Measurements from ENCODE around the gene GFAP. TPM values are rescaled to one million over a fixed set of nuclear protein-coding genes. Genes with fewer than 3 reads are reported as not detected.

Gene GFAP
- total RNA-seq = not detected

DNA sequence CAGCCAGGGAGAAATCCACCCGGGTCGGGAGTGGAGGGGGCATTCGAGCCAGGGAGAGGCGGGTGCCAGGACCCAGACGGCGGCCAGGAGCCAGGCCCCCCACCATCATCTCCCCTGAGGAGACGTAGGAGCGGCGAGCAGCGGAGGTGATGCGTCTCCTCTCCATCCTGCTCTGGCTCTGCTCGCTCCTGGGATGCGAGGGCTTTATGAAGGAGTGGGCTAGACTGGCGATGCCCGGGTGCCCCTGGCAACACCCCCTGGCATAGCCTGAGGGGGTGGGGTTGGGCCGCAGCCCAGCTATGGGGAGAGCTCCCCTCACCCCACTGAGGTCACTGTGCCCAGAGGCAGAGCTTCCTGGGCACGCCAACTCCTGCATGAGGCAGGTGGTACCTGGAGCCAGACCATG, at the start of gene GFAP:
GFAP (minus strand) TSS at position 180 of the 406 bp plus-strand sequence; CDS start at position 166, 14 bp downstream.

DNA sequence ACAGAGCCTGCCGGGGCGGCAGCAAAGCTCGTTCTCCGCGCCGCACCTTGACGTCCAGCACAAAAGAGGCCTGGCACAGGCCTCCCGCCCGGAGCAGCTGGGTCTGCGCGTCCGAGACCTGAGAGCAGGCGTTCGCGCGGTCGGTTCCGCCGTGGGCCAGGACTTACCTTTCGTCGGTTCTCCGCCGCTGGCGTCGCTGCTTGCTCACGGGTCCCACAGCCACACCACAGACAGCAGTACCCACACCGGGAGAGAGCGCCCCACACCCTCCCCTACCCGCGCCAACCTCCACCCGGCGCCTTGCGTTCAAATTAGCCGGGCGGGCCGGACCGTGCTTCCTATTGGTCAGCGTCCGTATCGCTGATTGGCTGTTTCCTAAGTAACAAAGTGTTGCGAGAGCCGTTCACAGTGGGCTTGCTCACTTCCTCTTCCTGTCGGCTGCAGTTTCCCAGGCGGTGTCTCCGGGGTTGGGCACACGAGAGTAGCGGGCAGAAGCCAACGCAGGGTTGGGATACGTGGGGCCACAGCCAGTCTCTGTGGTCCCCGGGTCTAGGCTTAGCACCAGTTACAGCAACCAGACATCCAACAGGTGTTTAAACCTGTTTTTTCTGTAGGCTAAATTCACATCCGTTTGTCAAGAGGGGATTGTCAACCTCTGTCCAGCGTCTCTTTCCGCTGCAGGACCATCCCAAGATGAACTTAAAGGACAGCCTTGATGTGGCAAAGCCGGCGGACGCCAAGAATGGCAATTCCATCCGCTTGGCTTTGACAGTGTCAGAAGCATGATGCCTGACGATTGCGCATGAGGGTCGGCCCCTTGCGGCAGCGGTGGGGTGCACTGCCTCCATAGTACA, 32.4 kb upstream of the GFAP start, which contains the start of gene KIF18B:
KIF18B (minus strand) TSS at position 313 of the 854 bp plus-strand sequence. CDS start 11,429 bp downstream, outside the sequence.

DNA sequence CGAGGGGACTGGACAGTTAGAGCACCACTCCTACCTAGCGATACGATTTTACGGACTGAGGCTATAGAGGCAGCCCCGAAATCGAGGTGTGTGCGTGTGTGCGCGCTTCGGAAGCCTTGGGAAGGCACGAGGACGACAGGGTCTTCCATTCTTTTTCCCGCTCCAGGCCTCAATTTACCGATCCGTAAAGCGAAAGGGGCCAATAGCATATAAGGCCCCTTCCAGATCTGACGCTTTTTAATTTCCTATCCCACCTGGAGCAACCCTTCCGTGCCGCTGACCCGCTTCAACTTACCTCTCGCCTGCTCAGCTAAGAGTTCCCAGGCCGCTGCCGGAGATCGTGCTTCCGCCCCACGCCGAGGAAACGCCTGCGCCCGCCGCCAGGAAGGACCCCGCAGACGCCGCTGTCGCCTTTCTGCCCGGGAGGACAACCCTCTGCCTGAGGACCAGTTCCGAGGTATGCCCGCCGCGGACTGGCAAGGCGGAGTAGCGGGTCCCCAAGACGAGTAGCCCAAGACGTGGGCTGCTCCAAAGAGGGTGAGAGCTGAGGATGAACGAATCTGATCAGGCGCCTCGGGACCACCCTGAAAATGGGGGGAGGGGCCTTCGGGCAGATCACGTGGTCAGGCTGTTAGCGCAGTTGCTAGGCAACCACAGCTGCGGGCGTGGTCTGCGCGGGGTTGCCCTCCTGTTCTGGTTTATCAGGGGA, 16.1 kb downstream of the GFAP start, which contains the start of gene EFTUD2:
EFTUD2 (minus strand) TSS at position 372 of the 709 bp plus-strand sequence. CDS start 4,924 bp downstream, outside the sequence.

Small RNA genes lying within 50 kb of the gene (microRNA-seq; reads per million reads assigned to microRNA genes)
- 0.63 reads per million for gene MIR6783 (ENCODE audit: borderline microRNAs expressed, borderline replicate concordance)

Other genes with a start within 250 kb of the GFAP start
- 10 to 100 TPM; 22.3 to 23.2 TPM for gene CCDC43, start 225.7 kb downstream of the GFAP start, total RNA-seq
- gene DBF4B, start 206.8 kb downstream of the GFAP start, total RNA-seq = 10 to 100 TPM; 18.3 to 20.5 TPM
- under 1 TPM; 0.33 to 0.46 TPM for gene ADAM11, start 156.5 kb downstream of the GFAP start, total RNA-seq
- gene GJC1, start 85.2 kb downstream of the GFAP start, total RNA-seq = 1 to 10 TPM; 2.3 to 2.7 TPM
- not detected for gene HIGD1B, start 67.6 kb downstream of the GFAP start, total RNA-seq
- gene EFTUD2, start 16.1 kb downstream of the GFAP start, total RNA-seq = 100 to 1,000 TPM; 103 TPM
- 10 to 100 TPM; 55.4 to 62.1 TPM for gene KIF18B, start 32.3 kb upstream of the GFAP start, total RNA-seq
- 1 to 10 TPM; 1.1 TPM for gene C1QL1, start 52.8 kb upstream of the GFAP start, total RNA-seq
- gene DCAKD, start 136.1 kb upstream of the GFAP start, total RNA-seq = 10 to 100 TPM; 28.7 to 28.9 TPM
- 100 to 1,000 TPM; 108 to 116 TPM for gene NMT1, start 145.8 kb upstream of the GFAP start, total RNA-seq
- gene PLCD3, start 217.0 kb upstream of the GFAP start, total RNA-seq = 1 to 10 TPM; 2.4 to 3.7 TPM
- gene ACBD4, start 220.2 kb upstream of the GFAP start, total RNA-seq = 10 to 100 TPM; 16.7 to 17.4 TPM
- gene HEXIM1, start 233.0 kb upstream of the GFAP start, total RNA-seq = 10 to 100 TPM; 28.3 to 29.5 TPM
- gene HEXIM2, start 246.4 kb upstream of the GFAP start, total RNA-seq = 1 to 10 TPM; 6.6 to 8.3 TPM